GM04503 (cell line): ENCODE results near the gene LPA.

Experiments used
- DNase-seq: peaks from one replicate; pipeline ENCODE4 v3.0.0-alpha.2; 2012; ENCODE audit warnings: low read depth

The LPA gene

DNA sequence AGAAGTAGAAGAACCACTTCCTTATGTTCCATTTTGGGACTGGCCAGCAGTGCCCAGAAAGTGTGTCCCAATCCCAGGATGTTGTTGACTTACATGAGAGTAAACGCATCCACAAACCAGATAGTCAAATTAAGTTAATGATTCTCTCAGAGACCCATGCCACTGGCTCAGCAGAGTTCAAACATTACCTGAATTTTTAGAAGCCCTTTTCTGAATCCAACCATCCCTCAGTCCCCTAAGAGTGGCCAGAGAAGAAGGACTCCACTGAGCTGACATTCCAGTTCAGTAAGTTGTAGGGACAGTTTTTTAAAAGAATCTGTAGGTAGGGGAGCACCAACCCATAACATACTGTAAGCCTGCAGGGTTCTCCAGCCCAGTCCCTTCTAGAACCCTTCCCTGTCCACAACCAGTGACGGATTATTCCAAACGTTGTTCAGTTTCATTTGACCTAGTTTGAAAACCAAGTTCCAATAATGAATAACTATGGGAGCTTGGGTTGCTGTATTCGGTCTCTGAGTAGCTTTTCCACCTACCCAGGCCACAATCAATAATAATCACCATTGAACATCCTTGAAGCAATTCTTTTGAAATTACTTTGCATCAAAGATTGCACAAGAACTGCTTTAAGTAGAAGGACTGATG, 153.0 kb downstream of the LPA start:
- no peak for DNase-seq

DNA sequence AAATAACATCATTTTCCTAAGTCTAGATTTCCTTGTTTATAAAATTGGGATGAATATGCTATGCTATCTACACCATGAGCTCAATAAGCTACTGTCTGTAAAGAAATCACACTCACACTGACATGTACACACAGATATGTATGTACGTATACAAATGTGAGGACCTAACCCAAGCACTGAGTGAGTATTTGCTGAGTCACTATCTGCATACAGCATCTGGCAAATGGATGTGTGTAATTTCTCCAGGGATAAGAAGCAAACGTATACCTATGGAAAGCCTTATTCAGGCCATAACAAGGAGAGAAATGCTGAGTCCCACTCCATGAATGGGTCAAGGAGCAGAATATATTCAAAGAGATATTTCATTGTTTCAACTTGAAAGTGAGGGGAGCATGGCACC, 153.9 kb downstream of the LPA start:
- no peak for DNase-seq

DNA sequence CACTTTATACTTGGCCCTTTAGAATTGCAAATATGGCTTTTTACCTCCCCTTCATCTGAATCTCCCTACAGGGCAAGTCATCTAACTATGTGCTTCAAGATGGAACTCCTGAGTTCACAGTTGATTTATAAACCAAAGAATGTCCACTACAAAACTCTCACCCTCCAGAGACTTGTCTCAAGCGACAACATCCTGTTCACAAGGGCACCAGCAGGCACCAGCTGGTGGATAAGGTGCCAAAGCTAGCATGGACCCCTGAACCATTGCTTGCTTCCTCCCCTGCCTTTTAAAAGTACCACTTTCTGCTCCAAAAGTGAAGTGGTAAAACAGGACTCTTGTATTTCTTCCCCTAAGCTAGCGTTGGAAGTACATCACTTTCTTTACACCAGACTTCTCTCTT, 154.5 kb downstream of the LPA start:
- DNase-seq: no peak

DNA sequence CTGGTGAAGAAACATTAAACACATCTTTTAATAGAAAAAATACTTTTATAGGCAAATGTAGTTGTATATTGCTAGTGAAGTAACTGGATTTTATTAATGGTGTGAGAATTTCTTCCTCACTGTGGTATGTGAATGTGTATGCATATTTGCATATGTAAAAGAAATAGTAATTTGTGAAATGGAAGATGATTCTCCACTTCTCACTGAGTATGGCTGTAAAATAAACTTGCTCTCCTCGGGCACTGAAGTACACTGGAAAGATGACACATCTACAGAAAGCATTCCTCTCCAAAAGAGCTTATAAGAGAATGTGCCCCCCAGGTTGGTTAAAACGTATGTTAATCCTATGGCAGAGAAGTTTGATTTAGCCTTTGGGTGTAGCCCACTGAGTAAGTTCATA, 155.5 kb downstream of the LPA start:
- DNase-seq: no peak

DNA sequence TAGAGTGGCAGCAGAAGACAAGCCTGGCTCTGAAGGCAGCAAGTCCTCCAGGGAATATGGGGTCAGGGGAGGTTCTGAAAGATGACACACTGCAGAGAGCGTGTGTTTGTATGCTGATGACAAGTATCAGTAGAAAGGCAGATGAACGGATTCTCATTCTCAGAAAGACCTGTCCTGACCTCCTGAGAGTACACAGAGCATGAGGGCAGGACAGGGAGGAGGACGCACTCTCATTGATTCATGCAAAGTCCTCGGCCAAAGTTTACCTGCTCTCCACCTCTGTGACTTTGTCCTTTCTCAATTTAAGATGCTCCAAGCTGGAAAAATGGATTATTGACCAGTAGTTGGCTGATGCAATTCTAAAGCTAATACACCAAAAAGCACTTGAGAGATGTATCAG, 156.7 kb downstream of the LPA start:
- DNase-seq: no peak

DNA sequence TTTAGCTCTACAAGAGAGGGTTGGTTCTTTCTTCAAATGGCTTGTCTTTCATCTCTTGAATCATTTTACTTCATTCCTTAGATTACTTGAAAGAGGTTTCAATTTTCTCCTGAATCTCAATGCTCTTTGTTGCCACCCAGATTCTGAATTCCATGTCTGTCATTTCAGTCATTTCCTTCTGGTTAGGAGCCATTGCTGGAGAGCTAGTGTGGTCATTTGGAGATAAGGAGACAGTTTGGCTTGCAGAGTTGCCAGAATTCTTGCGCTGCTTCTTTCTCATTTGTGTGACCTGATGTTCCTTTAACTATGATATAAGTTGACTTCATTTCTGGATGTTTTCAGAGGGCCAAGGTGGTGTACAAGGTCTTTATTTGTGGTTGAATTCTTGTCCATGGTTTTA, 158.1 kb downstream of the LPA start:
- DNase-seq: no peak

DNA sequence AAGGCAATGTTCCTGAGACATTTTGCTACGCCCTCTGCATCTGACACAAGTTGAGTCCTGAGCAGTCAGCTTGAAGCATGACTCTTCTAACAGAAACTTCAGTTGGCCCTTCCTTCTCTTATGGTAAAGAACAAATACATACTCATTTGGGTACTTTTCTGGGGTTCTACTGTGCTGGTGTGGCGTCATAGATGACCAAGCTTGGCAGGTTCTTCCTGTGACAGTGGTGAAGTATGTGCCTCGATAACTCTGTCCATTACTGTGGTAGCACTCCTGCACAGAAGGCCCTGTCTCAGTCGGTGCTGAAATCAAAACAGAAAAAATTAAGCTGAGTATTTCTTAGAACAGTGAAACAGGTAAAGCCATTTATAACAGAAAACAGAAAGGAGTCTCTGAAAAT, 163.4 kb downstream of the LPA start:
- DNase-seq: no peak

DNA sequence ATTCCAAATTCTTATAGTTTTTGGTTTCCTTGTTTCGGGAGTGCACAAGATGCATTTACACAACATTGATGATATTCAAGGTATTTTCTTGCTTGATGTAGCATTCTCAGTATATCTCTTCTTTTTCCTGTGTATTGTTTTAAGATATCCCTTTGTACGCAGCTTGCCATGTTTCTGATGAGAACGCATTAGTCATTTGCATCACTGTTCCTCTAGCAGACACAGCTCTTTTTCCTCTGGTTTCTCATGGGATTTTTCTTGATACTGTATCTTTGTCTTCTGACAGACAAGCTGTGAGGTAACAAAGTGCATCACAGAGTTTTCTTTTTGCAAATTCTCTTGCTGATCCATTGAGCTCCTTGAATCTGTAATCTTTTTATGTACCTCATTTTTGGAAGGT, 169.5 kb downstream of the LPA start:
- DNase-seq: no peak

DNA sequence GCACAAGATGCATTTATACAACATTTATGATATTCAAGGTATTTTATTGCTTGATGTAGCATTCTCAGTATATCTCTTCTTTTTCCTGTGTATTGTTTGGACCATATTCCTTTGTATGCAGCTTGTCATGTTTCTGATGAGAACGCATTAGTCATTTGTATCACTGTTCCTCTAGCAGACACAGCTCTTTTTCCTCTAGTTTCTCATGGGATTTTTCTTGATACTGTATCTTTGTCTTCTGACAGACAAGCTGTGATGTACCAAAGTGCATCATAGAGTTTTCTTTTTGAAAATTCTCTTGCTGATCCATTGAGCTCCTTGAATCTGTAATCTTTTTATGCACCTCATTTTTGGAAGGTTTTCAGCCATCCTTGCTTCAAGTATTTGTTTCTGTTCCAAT, 175.0 kb downstream of the LPA start:
- no peak for DNase-seq

DNA sequence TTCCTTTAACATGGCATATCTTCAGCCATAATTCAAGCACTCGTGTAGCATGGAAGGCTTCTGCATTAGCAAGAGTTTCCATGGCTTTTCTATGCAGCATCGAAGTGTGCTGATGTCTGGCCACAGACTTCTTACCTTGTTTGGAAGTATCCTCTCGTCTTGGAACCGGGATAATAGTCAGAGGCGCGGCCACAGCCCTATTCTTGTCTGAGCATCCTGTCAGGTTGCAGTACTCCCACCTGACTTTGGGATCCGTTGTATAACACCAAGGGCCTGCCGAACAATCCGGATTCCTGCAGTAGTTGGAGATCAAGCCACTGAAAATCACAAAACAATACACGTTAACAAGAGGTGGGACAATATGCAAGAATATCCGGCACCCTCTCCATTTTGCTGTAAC, 177.0 kb downstream of the LPA start:
- no peak for DNase-seq
